Hematopoietic multipotent progenitor cell treated with erythropoietin and hydrocortisone succinate and interleukin-3 and kit ligand, for 4 days (in vitro differentiated cells): Measurements from ENCODE around the gene ALDH4A1.
A peak's percentile ranks its signal among the peaks of the same experiment; 100 is the strongest.
"Not testable (repeated sequence)": the region's sequence is repeated elsewhere in the genome, so short reads cannot be mapped to it uniquely, and the experiment has no call there.

Experiments used
- DNase-seq: peaks from one replicate; pipeline ENCODE4 v3.0.0-alpha.2; 2015

The ALDH4A1 gene

DNA sequence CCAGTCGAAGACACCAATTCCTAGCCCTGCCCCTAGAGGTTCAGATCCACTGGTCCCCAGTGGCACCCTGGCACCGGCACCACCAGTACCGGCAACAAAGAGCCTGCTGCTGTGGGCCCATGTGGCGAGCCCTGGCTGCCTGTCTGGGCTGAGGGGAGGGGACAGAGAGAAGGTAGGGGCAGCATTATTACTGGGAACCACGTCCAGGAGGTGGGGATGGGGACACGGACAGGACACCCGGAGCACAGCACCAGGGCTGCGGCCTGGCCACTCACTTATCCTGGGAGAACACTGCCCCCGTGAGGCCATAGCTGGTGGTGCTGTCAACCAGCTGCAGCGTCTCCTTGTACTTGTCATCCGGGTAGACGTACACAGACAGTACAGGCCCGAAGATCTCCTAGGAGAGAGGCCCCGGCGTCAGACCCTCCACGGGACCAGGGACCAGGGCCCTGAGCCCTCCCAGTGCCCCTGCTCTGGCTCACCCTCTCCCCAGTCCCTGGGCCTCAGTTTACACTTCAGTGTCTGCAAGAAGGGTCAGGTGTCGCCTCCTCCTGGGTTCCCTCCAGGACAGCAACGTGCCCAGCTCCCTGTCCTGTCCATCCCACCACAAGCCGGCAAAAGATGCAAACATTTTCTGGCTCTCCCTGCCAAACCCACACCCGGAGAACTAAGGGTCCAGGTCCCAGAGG lies 27.1 kb downstream of the ALDH4A1 start:
- peak; percentile 89 for DNase-seq

DNA sequence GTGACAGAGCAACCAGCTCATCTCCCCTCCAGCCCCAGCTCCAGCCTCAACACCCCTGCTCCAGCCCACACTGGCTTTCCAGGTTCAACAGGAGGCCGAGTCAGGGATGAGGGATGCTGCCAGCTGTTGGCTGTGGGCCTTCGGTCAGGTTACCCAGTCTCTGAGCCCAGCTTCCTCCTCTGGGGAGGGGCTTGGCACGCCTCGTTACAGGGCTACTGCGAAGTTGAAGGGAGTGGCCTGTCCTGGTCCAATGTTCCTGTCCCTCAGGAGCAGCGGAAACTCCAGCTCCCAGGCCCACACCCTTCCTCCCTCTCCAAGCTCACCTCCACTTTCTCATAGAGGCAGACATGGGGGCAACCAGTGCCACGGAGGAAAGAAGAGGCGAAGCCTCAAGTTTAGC lies 27.8 kb downstream of the ALDH4A1 start:
- DNase-seq, result no peak

DNA sequence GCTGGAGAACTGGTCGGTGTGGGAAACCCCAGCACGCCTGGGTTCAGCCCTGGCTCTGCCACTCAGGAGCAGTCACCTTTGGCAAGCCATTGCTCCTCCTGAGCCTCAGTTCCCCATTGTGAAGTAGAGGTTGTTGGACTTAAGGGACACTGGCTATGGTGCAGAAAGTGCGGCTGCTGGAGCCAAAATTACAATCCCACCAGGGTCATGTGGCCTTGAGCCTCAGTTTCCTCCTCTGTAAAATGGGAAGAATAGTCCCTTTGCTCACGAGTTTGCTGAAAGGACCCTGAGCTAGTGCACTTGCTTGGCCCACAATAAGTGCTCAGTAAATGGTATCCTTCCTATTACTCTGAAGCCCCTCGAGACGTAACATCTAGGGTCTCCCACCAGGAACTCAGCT lies 28.3 kb downstream of the ALDH4A1 start:
- no peak for DNase-seq

GRCh38 chr1:18872071-18872611 lies 30.2 kb downstream of the ALDH4A1 start:
- no peak for DNase-seq

DNA sequence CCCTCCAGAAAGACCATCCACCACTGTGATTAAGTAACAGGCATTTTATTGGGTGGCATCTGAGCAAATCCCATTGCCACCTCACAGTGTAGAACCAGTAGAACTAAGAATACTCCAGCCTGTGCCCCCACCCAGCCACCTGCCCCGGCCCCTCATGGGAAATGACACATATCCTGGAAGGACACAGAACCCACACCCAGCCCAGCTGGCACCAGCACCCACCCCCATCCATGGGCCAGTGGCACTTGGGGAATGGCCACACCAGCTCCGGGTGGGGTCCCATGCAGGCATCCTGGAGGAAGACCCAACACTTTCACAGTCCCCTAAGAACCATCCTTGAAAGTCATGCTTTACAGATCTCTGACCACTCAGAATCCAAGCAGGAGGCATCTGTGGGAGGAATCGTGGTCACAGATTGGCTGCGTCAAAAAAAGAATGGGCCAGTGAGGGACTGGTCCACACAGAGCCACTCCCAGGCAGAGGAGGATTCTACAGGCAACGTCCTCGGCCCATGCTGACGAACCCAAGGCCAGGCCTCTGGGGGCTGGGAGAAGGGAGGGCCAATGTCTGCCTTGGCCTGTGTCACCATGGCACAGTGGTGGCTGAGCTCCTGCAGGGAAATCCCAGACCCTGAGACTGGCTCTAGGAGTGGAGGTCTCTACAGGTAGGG lies 30.8 kb downstream of the ALDH4A1 start:
- no peak for DNase-seq

DNA sequence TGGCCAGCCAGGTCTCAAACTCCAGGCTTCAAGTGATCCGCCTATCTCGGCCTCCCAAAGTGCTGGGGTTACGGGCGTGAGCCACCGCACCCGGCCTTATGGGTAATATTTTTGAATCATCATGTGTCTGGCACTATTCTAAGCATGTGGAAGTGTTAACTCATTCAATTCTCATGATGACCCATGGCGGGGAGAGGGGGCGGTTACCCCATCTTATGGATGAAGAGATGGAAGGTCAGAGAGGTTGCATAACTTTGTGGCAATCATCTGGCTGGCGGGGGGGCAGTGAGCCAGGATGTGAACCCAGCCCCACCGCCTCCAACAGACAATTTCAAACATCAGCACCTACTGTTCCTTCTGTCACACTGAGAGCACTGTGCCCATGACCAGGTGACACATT lies 31.4 kb downstream of the ALDH4A1 start:
- no peak for DNase-seq

- DNase-seq, result not testable (repeated sequence)
These were observed 31.8 kb downstream of the ALDH4A1 start for GRCh38 chr1:18870595-18870865.

DNA sequence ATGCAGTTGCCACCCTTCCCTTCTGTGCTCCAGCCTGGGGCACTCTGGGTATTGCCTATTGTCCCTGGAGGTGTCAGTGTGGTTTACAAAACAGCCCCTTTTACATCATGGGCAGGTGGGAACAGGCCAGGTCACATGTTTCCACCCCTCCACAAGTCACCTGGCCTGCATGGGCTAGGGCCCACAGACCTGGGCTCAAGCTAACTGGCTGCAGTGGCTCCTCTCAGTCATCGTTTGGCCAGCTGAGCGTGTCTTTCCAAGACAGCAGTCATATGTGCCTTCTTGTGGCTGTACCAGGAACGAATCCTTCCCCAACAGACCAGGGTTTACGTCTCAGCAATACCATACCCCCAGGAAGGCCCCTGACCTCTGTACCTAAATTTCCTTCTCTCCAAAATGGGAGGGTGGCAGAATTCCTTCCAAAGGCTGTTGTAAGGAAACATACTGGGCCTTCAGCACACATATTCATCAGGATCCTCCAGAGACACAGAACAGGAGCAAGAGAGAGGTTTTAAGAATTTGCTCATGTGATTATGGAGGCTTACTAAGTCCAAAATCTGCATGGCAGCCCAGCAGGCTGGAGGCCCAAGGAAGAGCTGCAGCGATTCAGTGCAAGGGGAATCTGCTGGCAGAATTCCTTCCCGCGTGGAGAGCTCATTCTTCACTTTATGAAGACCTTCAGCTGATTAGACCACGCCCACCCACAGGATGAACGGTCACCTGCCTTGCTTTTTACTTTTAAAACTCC lies 32.3 kb downstream of the ALDH4A1 start:
- DNase-seq, result no peak

GRCh38 chr1:18868801-18869424 lies 33.4 kb downstream of the ALDH4A1 start:
- no peak for DNase-seq

DNA sequence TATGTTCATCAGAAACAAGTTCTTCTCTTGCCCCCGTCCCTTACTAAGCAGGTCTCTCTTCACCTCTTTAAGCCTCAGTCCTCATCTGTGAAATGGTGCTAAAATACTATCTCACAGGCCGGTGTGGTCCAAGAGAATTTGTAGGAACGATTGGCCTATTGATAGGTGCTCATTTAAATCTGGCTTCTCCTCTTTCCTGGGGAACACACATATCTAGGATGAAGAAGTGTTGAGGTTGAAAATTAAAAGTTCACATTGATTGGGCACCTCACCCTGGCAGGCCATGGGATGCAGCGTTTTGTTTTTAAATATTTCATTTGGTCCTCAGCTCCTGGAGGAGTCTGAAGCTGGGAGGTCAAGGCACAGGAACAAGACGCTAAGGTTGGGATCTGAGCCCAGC lies 34.0 kb downstream of the ALDH4A1 start:
- DNase-seq, result no peak

DNA sequence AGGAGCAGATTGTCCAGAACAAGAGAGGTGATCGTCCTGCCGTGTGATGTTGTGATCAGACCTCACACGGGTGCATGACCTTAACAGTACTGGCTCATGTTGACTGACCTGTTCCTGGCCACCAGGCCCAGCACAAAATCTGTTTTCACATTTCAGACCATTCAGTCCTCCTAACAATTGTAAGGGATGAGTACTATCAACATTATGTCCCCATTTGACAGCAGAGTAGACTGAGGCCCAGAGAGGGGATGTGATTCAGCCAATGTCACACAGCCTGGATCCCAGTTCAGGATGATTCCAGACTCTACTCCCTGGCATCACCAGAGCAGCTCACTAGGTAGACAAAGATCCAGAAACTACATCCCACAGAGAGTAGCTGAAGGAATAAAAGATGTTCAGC lies 35.5 kb downstream of the ALDH4A1 start:
- no peak for DNase-seq

- DNase-seq, result no peak
These were observed 36.0 kb downstream of the ALDH4A1 start for GRCh38 chr1:18866314-18866713.

GRCh38 chr1:18865176-18865575 lies 37.2 kb downstream of the ALDH4A1 start:
- DNase-seq, result no peak

GRCh38 chr1:18861590-18861989 lies 40.8 kb downstream of the ALDH4A1 start:
- DNase-seq, result no peak

DNA sequence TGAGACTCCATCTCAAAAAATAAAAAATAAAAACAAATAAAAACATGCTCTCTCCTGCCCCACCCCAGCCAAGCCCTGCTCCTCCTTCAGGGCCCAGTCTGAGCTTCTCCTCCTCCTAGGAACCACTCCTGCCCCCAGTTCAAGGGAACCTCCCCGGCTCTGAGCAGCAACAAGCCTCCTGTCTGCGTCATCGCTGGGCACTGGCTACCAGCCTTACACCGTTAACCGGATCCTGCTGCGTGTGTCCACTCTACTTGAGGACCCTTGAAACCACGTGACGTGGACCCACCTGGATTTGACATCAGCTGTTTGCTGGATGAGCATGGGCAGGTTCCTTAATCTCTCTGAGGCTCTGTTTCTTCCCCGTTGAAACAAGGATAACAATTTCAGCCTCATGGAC lies 41.3 kb downstream of the ALDH4A1 start:
- no peak for DNase-seq

DNA sequence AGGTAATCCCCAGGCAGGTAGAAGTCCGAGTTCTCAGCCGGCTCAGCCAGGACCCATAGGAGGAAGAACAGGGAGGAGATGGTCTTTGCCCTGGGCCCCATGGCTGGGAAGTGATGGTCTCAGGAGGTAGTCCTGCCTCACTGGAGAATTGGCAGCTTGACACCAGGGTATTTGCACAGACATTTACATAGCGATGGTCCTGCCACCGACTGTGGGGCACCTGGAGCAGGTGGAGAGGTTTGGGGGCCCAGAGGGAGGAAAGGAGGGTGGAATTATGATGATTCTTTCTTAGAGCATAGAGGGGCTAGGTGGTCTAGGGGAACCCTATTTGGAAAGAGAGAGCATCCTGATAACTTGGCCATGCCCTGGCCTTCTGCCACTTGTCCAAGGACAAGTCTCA lies 42.8 kb downstream of the ALDH4A1 start, which contains the start of gene TAS1R2:
Gene TAS1R2 (minus strand): TSS at position 101 of the 400 bp plus-strand sequence. CDS start 0 bp downstream, at position 101.
- DNase-seq, result no peak

DNA sequence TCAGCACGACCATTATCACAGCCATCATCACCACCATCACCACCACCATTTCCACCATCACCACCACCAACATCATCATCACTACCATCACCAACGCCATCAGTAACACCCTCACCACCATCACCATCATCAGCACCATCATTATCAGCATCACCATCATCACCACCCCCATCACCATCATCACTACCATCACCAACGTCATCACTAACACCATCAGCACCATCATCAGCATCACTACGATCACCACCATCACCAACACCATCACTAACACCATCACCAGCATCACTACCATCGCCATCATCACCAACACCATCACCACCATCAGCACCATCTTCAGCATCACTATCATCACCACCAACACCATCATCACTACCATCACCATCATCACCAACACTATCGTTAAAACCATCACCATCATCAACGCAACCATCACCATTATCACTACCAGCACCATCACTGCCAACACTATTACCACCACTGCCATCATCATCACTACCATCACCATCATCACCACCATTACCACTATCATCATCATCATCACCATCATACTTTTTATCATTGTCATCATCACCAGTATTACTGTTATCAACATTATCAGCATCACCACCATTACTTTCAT lies 44.2 kb downstream of the ALDH4A1 start:
- DNase-seq, result no peak

DNA sequence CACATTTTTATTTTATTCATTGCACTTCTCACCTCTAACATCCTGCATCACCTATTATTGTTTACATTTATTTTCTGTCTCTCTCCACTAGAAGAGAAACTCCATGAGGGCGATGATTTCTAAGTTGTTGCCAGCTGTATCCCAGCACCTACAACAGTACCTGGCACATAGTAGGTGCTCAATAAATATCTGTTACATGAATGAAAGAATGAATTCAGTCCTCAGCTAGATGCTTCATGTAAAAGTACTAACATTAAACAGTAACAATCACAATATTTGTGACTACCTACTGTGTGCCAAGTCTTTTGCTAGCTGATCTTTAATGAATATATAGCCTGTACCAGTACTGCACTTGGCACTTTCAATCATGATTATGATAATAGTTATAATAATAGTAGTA lies 45.9 kb downstream of the ALDH4A1 start:
- no peak for DNase-seq

DNA sequence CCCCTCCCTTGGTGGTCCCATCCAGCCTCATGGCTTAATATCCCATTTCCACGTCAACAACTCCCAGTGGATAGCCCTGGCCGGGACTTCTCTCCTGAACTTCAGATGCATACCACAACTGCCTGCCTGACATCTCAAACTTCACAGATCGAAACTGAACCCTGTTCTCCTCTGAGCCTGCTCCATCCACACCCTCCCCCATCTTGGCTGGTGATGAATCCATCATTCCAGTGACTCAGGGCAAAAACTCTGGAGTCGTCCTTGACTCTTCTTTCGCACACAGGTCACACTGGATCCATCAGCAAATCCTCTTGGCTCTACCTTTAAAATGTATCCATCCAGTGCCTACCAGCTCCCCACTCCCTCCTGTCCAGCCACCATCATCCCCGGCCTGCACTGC lies 46.8 kb downstream of the ALDH4A1 start:
- DNase-seq, result no peak

DNA sequence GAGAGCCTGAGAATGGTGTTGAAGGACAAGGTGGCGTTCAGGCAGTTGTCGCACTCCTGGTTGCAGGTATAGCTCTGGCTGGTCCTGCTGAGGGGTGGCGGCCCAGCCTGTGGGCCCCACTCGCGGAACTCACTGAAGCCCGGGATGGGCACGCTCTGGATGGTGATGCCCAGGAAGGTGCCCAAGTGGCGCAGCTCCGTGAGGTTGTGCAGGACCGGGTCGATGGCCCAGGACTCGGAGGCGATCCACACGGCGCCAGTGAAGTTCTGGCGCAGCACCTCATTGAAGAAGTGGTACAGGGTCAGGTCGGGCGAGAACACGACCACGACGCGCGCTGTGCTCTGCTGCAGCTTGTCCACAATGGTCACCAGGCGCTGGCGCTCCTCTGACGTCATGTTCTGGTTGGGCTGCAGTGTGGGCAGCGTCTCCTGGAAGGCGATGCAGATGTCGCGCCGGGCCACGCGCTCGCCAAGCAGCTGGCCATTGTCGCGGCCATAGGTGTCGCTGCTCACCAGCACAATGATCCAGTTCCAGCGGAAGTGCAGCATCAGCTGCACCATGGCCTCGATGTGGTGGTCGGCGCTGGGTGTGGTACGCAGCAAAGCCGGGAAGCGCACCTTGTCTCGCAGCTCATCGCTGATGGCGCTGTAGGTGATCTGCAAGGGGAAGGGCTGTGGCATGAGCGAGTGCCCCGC lies 47.9 kb downstream of the ALDH4A1 start:
- DNase-seq, result no peak

GRCh38 chr1:18852501-18852900 lies 49.9 kb downstream of the ALDH4A1 start:
- no peak for DNase-seq

- no peak for DNase-seq
These were observed 53.1 kb downstream of the ALDH4A1 start for GRCh38 chr1:18849261-18849711.
